Fibroblast of the conjunctiva (primary cell): ENCODE measurements around the gene GET4.
"Not testable (repeated sequence)": the region's sequence is repeated elsewhere in the genome, so short reads cannot be mapped to it uniquely, and the experiment has no call there.

Source experiments
- DNase-seq: peaks from one replicate; pipeline ENCODE4 v3.0.0-alpha.2; 2010; ENCODE audit warnings: low read depth

Gene GET4

DNA sequence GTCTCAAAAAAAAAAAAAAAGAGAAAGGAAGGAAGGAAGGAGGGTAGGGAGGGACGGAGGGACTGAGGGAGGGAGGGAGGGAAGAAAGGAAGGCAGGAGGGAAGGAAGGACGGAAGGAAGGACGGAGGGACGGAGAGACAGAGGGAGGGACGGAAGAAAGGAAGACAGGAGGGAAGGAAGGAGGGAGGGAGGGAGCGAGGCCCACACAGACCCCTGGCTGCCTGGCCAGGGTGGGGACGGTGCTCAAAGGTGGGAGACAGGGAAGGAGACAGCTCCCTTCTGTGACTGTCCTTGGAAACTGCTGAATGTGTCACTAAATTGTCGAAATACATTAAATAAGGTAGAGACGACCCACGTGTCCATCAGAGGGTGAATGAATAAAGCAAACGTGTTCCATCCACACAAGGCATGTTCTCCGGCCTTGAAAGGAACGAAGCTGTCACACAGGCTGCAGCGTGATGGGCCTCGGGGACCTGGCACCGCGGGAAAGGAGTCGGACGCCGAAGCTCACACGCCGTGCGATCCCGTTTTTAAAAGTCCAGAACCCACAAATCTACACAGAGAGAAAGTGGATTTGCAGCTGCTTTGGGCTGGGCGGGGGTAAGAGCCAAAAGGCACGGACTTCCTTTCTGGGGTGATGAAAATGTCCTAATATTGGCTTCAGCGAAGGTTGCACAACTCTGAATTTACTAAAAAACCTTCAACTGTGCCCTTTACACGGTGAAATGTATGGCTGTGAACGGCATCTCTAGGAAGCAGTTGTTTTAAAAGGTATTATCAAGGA lies 54.8 kb downstream of the GET4 start:
- no peak for DNase-seq

DNA sequence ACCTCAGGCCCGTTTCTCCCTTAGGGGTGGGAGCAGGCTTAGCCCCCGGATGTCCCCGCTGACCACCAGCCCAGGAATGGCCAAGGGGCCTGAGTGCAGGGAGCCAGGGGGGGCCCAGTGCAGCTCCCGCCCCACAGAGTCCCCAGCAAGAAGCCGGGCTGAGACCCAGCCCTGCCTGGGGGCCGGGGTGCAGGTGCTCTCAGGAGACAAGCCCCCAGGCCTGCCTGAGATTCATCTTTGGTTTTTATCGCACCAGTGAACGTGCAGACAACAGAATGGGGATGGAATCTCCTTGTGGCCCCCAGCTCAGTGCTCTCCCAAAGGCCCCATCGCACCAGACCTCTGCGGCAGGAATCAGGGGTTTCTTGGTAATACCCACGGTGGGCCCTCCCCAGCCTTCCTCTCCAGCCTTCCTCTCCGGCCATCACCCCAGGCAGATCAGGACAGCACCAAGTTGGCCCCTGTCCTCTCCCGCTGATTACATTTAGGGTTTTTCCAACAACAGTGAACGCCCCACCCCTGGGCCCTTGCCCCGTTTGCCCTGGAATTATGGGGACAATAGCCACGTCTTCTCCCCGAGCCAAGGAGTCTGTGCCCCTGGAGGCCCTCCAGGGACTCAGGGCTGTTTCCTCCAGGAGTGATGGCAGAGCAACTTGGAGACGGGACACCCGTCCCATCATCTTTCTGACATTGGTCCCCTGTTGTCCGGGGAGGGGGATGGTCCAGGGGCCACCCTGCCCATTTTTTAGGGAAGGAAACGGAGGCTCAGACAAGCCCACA lies 55.7 kb downstream of the GET4 start:
- DNase-seq = no peak

DNA sequence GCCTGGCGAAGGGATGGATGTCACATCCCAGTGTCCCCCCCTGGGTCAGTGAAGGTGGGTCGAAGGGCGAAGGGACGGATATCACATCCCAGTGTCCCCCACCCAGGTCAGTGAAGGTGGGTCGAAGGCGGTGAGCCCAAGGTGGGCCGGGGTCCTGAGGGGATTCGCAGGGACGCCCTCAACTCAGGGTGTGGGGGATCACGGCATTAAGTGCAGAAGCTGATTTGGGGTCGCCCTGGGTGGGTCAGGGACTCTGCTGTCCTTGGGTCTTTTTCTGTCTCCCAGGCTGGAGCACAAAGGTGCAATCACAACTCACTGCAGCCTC lies 56.3 kb downstream of the GET4 start:
- no peak for DNase-seq

DNA sequence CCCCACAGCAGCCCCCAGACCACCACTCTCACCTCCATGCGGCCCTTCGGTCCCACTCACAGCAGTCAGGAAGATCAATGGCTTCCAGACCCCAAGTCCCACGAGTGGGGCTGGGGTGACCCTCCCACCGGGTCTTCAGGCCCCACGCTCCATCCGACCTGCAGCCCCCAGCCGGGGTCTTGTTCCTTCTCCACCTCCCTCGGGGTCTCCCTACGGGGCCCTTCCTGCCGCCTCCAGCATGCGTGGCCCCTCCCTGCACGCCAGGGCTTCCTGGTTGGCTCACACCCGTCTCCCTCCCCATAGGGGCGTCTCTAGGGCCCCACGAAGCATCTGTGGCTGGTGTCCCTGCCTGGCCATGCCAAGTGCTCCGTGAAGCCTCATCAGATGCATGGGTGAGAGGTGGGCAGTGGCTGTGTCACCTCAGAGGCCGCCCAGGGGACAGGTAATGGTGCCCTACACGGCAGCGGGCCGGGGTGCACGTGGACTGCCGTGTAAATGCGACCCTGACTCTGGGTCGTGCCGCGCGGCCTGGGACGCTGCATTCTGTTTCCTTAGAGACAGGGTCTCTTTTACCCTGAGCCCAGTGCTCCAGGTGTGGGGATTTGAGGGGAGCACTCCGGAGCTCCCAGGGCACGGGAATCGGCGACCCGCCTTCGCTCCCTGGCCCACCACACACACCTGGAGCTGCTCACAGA lies 58.3 kb downstream of the GET4 start:
- no peak for DNase-seq

DNA sequence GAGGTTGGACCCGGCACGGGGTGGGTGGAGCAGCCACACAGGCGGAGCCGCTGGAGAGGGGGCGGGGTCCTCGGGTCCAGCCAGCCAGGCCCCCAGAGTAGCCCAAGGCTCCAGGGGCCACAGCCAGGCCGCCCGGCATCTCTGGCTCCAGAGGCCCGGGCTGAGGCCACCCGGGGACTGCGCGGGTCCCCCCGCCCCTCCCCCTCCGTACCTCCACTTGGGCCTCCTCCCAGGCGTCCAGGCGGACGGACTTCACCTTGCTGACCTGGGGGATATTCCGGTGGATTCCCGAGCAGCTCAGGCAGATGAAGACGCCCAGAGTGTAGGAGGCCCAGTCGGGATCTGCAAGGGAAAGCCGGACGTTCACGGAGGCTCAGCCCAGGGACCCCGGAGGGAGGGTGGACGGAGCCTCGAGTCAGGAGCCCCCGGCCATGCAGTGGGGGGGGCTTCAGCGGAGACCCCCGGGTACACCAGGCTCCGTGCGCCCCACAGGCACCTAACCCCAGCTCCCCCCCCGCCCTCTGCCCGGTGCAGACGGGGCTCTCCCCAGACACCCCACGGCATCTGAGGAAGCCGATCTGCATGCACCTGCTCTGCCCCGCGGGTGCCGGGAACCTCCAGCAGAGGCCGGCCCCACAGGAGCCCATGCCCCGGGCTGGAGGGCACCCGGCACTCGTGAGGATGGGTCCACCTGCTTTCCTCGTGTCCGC lies 59.0 kb downstream of the GET4 start:
- DNase-seq = no peak

DNA sequence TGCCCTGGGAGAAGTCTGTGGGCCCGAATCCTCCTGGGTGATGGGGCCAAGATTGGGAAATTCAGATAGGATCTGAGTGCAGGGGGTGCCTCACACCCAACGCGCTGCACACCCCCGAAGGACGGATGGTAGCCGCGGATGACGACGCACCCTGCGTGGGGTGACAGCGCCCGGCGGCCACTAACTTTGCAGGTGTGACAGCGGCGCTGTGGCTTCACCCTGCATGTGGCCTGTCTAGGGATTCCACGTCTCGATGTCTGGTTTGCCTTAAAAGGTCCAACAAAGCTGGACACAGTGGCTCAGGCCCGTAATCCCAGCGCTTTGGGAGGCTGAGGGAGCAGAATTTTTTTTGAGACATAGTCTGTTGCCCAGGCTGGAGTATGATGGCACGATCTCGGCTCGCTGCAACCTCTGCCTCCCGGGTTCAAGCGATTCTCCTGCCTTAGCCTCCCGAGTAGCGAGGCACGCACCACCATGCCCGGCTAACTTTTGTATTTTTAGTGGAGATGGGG lies 59.6 kb downstream of the GET4 start:
- DNase-seq = no peak

DNA sequence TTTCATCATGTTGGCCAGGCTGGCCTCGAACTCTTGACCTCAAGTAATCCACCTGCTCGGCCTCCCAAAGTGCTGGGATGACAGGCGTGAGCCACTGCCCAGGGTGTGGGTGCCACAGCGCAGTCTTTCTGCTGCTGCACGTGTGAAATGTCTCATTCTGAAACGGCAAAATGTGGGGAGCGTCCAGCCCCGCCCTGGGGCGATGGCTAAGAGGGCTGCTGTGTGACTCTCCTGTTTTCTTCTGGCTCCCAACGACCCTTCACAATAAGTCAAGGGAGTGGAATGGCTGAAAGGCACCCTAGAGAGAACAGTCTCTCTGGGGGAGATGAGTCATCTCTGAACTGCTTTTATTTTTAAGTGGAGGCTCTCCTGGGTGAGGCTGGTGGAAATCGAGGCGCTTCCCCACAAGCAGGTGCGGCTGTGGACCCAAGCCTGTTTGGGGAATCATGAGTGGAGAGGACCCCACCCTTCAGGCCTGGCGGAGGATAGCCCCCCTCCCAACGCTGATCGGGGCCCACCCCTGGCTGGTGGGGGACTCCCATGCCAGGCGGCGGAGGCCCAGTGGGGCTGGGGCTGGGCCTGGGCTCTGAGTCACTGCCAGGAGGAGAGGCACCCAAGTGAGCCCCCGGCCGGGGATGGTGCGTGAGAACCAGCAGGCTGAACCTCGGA lies 60.2 kb downstream of the GET4 start:
- no peak for DNase-seq

DNA sequence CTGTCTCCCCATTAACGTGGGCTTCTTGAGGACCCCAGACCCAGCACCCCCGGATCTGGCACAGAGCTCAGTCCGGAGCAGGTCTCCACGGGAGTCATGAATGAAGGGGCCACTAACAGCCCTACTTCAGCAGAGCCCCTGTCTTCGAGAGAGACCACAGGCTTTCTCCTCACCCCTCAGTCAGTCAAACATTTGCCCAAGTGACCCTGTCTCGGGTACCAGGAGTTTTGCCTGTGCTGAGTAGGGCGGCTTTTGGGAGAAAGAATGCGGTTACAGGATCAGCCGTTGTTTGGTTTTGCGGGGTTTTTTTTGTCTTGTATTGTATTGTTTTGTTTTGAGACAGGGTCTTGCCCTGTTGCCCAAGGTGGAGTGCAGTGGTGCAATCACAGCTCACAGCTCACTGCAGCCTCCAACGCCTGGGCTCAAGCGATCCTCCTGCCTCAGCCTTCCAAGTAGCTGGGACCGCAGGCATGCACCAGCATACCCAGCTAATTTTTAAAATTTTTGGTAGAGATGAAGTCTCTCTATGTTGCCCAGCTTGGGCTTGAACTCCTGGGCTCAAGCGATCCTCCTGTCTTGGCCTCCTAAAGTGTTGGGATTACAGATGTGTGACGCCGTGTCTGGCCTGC lies 61.6 kb downstream of the GET4 start:
- DNase-seq = no peak

DNA sequence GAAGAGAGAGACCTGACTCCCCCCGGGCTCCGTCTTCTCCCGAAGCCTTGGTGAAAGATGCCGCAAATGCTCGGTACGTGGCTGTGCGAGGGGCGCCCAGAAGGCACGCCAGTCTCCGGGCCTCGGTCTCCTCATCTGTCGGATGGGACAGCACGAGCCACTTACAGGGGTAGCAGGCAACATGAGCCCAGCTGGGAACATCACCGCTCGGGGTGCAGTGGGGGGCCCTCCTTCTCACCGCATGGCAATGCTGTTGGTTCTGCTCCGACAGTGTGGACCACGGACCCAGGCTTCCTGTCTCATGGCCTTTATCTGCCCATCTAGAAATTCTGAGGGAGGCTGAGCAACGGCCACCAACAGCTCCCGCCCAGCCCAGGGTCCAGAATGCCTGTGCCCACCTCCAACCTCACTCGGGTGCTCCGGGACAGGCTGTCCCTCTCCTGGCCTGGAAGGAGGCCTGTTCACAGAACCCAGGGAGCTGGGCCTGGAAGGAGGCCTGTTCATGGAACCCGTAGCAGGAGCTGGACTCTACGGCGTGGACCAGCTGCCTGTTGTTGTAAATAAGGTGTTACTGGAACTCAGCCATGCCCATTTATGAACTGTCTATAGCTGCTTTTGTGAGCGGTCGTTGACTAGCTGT lies 62.3 kb downstream of the GET4 start:
- DNase-seq = no peak

DNA sequence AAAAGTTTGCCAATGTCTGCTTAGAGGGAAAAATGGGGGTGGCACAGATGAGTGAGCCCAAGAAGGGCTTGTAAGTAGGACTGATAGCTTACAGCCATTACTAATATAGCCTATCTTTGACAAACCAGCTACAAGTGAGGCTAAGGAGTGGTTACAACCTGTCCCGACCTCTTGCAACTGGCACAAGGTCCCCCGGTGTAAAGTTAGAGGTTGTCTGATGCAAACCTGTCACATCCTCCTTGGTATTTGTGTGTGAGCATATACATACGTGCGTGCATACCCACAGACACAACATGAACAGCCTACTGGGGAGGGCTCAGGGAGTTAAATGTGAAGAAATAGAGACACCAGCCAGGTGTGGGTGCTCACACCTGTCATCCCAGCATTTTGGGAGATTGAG lies 63.5 kb downstream of the GET4 start:
- DNase-seq = no peak

DNA sequence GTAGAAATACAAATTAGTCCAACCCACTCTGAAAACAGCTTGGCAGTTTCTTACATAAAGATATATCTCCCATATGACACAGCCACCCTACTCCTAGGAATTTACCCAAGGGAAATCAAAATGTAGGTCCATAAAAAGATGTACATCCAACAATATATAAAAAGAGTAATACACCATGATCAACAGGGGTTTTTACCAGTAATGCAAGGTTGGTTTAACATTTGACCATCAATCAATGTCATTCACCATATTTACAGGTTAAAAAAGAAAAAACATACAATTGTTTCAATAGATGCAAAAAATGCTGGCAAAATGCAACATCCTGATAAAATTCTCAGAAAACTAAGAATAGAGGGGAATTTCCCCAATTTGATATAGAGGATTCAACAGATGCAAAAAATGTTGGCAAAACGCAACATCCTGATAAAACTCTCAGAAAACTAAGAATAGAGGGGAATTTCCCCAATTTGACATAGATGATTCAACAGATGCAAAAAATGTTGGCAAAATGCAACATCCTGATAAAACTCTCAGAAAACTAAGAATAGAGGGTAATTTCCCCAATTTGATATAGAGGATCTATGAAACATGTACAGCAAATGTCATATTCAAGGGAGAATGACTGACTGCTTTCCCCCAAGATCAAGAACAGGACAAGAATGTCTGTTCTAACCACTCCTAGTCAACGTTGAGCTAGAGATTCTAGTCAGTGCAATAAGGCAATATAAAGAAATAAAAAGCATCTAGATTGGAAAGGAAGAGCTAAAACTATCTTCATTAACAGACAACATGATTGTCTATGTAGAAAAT lies 64.5 kb downstream of the GET4 start:
- DNase-seq = no peak

DNA sequence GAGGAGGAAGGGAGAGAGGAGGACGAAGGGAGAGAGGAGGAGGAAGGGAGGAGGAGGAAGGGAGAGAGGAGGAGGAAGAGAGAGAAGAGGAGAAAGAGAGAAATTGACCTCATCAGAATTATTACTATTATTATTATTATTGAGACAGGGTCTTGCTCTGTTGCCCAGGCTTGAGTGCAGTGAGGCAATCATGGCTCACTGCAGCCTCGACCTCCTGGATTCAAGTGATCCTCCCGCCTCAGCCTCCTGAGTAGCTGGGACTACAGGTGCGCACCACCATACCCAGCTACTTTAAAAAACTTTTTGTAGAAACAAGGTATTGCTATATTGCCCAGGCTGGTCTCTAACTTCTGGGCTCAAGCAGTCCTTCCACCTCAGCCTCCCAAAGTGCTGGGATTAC lies 67.4 kb downstream of the GET4 start:
- DNase-seq = not testable (repeated sequence)

DNA sequence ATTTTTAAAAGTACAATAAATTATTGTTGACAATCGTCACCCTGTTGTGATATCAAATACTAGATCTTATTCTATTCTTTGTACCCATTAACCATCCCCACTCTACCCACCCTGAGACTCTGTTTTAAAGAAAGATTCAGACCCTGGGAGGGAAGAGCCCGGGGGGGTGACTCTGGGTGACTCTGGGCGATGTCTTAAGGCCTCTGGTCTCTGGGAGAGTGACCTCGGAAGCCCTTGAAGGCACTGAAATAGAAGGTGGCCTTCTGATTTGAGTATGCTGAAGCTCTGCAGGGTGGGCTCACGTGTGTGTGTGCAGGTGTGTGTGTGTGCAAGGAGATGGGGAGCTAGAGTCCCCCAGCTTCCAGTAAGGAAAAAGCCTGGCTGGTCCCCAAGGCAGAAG lies 68.4 kb downstream of the GET4 start:
- DNase-seq = no peak

DNA sequence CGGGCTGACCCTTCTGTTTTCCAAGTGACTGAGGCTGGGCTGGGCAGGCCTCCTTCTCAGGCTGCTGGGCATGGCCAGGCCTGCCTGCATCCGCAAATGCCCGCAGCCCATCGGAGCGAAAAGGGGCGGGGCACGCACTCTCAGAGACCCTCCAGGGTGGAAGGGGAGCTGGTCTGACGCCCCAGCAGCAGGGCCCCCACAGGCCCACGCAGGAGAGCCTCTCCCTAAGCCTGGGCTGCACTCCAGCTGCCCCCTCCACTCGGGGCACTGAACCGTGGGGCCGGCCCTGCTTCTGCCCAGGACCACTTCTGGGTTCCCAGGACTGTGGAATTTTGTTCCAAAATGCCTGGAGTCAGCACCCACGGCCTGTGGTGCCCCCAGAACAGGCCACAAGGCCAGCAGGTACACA lies 68.8 kb downstream of the GET4 start:
- no peak for DNase-seq

DNA sequence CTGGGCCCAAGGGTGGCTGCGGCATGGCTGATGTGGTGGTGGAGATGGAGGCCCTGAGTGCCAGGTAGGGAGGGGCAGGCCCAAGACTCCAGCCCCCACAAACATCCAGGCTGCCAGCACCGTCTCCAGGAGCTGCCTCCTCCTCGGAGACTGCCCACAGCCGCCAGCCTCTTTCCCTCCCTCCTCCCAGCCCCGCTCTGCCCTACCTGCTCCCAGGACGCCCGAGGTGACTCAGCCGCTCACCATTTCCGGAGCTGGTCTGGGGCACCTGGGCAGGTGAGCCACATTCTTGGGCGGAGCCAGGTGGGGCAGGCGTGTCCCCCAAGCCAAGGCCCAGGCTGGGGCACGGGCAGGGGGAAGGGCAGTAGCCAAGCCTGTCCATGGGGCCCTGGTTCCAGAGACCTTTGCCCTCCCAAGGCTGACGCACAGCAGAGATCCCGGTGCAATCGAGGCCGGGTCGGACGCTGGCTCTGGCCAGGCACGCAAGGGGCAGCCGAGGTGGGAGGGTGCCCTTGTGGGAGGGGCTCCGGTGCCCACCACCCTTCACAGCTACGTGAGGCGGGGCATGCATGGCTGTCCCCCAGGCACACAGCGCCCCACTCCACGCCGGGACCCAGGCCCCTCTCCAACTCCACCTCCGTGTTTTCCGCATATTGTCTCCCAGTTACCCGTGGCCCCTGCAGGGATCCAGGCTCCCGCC lies 69.4 kb downstream of the GET4 start:
- no peak for DNase-seq
